K562 (cell line): ENCODE results near the gene ZDHHC18. TPM values are rescaled to one million over a fixed set of nuclear protein-coding genes. Genes with fewer than 3 reads are reported as not detected.
A peak's percentile ranks its signal among the peaks of the same experiment; 100 is the strongest.

Source experiments
- GATA2 ChIP-seq: sonication (generic); formaldehyde crosslinking; IDR thresholded peaks from 2 replicates; pipeline ENCODE4 v1.4.0; 2020; ENCODE audit warnings: mild to moderate bottlenecking, missing genetic modification reagents
- JUND ChIP-seq, 2 experiments: IDR thresholded peaks; 2 replicates in 1 of 2; 3 replicates in 1 of 2; pipeline ENCODE4 v1.6.1; 2011; ENCODE audit warnings: borderline replicate concordance in 2 of 2, low read depth in 2 of 2, low read length in 2 of 2, improper control_type of control experiment in 1 of 2, missing biosample characterization in 1 of 2, missing genetic modification characterization in 1 of 2, missing genetic modification reagents in 1 of 2
- LCOR ChIP-seq: sonication (generic); formaldehyde crosslinking; IDR thresholded peaks from 2 replicates; pipeline ENCODE4 v1.8.0; 2022; ENCODE audit warnings: mild to moderate bottlenecking, missing genetic modification reagents
- MXI1 ChIP-seq: IDR thresholded peaks from 2 replicates; pipeline ENCODE4 v1.6.1; 2011; ENCODE audit warnings: low read depth, mild to moderate bottlenecking, improper control_type of control experiment, low read length
- POLR2G ChIP-seq: fragments of 200-400 bp; formaldehyde crosslinking; IDR thresholded peaks from 2 replicates; pipeline ENCODE4 v1.6.1; 2017; ENCODE audit warnings: low read depth, mild to moderate bottlenecking, antibody characterized with exemption, low read length, moderate library complexity
- RBFOX2 ChIP-seq: fragments of 200-400 bp; formaldehyde crosslinking; IDR thresholded peaks from 2 replicates; pipeline ENCODE4 v1.6.1; 2017; ENCODE audit warnings: low read depth, mild to moderate bottlenecking, low read length, moderate library complexity
- SUPT5H ChIP-seq: fragments of 450-650 bp; IDR thresholded peaks from 2 replicates; pipeline ENCODE4 v1.6.1; 2016
- TBP ChIP-seq: optimal IDR thresholded peaks from 2 replicates; pipeline ENCODE3; 2011; ENCODE audit warnings: low read depth, low read length, improper control_type of control experiment
- TEAD4 ChIP-seq, 2 experiments: sonication (generic) in 1 of 2; formaldehyde crosslinking in 1 of 2; IDR thresholded peaks; 2 replicates each; pipeline versions ENCODE4 v1.6.1 to v1.8.0; 2012 to 2022; ENCODE audit warnings: borderline replicate concordance in 1 of 2, inconsistent platforms in 1 of 2, low read length in 1 of 2, mild to moderate bottlenecking in 1 of 2, missing genetic modification reagents in 1 of 2
- ZBTB49 ChIP-seq: sonication (generic); formaldehyde crosslinking; IDR thresholded peaks from 2 replicates; pipeline ENCODE4 v1.8.0; 2022; ENCODE audit warnings: missing genetic modification reagents, mild to moderate bottlenecking, borderline replicate concordance
- ZC3H4 ChIP-seq: sonication (generic); formaldehyde crosslinking; IDR thresholded peaks from 2 replicates; pipeline ENCODE4 v1.9.0; 2021; ENCODE audit warnings: missing genetic modification reagents, borderline replicate concordance
- ZFP91 ChIP-seq: sonication (generic); formaldehyde crosslinking; IDR thresholded peaks from 2 replicates; pipeline ENCODE4 v1.8.0; 2022; ENCODE audit warnings: mild to moderate bottlenecking, missing genetic modification reagents
- polyA plus RNA-seq, 8 experiments: library from polyadenylated mRNA; depleted of rRNA in 4 of 8; stranded (reverse) in 5 of 8; unstranded in 3 of 8; fragments of >200 nt; fragmentation: Nextera tagmentation in 2 of 8; fragmentation: Illumina TruSeq in 1 of 8; extraction: Ambion mirVana in 2 of 8; extraction: Trizol in 1 of 8; gene quantifications; 2 replicates each; pipeline versions ENCODE4 v1.2.1 to v1.2.3, GENCODE V29; 2011 to 2014; ENCODE audit warnings: inconsistent platforms in 1 of 8, missing spikeins in 1 of 8
- total RNA-seq, 7 experiments: library from RNA; depleted of rRNA in 6 of 7; stranded (reverse); fragments of >200 nt in 6 of 7; fragmentation: Illumina TruSeq in 2 of 7; extraction: Trizol in 2 of 7; gene quantifications; 2 replicates each; pipeline versions ENCODE4 v1.2.1 to v1.2.3, GENCODE V29; 2011 to 2021; ENCODE audit warnings: low replicate concordance in 1 of 7
- TF ChIP-seq, protein P1 (sequence below): sonication (generic); formaldehyde crosslinking; IDR thresholded peaks from 2 replicates; pipeline ENCODE4 v1.8.1; 2023; ENCODE audit warnings: missing genetic modification reagents, mild to moderate bottlenecking, borderline replicate concordance
- TF ChIP-seq, protein P2 (sequence below): sonication (generic); formaldehyde crosslinking; IDR thresholded peaks from 2 replicates; pipeline ENCODE4 v1.8.0; 2023; ENCODE audit warnings: mild to moderate bottlenecking, missing genetic modification reagents

Gene ZDHHC18
- total and polyA plus RNA-seq, 9 of the 15 experiments (the other 6 are each of a cell fraction or from before 2014, with no cell fraction given) = 0.42 to 35.6 (median 15.8) TPM

GRCh38 chr1:26889551-26890466, 63.3 kb downstream of the ZDHHC18 start, which contains the start of gene GPN2 (continued):
- TF ChIP-seq RBFOX2 (peak; percentile 97), JUND (IDR thresholded peaks at IDR 0.05; ENCODE audit: borderline replicate concordance, low read depth, low read length) (peak; percentile 58; the same call in 1 of the 2 replicates), JUND (tag; IDR thresholded peaks at IDR 0.05; ENCODE audit: borderline replicate concordance, low read depth, low read length) (no peak; the same call in 2 of the 3 replicates), GATA2 (CRISPR knock-in tag) (peak; percentile 92), LCOR (CRISPR knock-in tag) (peak; percentile 65), ZC3H4 (CRISPR knock-in tag) (peak; percentile 91; the same call in 1 of the 2 replicates), SUPT5H (peak; percentile 95), MXI1 (peak; percentile 34; the same call in 1 of the 2 replicates), TBP (peak; percentile 81), ZBTB49 (peak; percentile 66; the same call in 1 of the 2 replicates), POLR2G (peak; percentile 97), TEAD4 (IDR thresholded peaks at IDR 0.05; ENCODE audit: low read length) (peak; percentile 46; the same call in 1 of the 2 replicates), TEAD4 (CRISPR knock-in tag; IDR thresholded peaks at IDR 0.05; ENCODE audit: borderline replicate concordance) (no peak), ZFP91 (CRISPR knock-in tag) (peak; percentile 67; the same call in 1 of the 2 replicates)
- TF ChIP-seq, protein P1, sequence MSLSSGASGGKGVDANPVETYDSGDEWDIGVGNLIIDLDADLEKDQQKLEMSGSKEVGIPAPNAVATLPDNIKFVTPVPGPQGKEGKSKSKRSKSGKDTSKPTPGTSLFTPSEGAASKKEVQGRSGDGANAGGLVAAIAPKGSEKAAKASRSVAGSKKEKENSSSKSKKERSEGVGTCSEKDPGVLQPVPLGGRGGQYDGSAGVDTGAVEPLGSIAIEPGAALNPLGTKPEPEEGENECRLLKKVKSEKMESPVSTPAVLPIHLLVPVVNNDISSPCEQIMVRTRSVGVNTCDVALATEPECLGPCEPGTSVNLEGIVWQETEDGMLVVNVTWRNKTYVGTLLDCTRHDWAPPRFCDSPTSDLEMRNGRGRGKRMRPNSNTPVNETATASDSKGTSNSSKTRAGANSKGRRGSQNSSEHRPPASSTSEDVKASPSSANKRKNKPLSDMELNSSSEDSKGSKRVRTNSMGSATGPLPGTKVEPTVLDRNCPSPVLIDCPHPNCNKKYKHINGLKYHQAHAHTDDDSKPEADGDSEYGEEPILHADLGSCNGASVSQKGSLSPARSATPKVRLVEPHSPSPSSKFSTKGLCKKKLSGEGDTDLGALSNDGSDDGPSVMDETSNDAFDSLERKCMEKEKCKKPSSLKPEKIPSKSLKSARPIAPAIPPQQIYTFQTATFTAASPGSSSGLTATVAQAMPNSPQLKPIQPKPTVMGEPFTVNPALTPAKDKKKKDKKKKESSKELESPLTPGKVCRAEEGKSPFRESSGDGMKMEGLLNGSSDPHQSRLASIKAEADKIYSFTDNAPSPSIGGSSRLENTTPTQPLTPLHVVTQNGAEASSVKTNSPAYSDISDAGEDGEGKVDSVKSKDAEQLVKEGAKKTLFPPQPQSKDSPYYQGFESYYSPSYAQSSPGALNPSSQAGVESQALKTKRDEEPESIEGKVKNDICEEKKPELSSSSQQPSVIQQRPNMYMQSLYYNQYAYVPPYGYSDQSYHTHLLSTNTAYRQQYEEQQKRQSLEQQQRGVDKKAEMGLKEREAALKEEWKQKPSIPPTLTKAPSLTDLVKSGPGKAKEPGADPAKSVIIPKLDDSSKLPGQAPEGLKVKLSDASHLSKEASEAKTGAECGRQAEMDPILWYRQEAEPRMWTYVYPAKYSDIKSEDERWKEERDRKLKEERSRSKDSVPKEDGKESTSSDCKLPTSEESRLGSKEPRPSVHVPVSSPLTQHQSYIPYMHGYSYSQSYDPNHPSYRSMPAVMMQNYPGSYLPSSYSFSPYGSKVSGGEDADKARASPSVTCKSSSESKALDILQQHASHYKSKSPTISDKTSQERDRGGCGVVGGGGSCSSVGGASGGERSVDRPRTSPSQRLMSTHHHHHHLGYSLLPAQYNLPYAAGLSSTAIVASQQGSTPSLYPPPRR (CRISPR knock-in tag) = peak; percentile 95
- TF ChIP-seq, protein P2, sequence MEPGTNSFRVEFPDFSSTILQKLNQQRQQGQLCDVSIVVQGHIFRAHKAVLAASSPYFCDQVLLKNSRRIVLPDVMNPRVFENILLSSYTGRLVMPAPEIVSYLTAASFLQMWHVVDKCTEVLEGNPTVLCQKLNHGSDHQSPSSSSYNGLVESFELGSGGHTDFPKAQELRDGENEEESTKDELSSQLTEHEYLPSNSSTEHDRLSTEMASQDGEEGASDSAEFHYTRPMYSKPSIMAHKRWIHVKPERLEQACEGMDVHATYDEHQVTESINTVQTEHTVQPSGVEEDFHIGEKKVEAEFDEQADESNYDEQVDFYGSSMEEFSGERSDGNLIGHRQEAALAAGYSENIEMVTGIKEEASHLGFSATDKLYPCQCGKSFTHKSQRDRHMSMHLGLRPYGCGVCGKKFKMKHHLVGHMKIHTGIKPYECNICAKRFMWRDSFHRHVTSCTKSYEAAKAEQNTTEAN (CRISPR knock-in tag) = peak; percentile 84; the same call in 1 of the 2 replicates
